Neural progenitor cell (in vitro differentiated cells): Measurements from ENCODE around the gene PCGF1. TPM values are rescaled to one million over a fixed set of nuclear protein-coding genes. Genes with fewer than 3 reads are reported as not detected.

Experiments
- DNase-seq: peaks from one replicate; pipeline ENCODE4 v3.0.0-alpha.2; 2016; ENCODE audit warnings: low spot score
- H2AFZ ChIP-seq: fragments of 200-600 bp; sonication (generic); replicated peaks from 2 replicates; pipeline ENCODE4 v1.6.1; 2016; ENCODE audit warnings: antibody characterized with exemption
- H3F3A ChIP-seq: fragments of 200-600 bp; sonication (generic); 2 replicates; pipeline ENCODE4 v1.6.1; 2016; ENCODE audit warnings: antibody characterized with exemption, low read depth
- H3K27ac ChIP-seq: fragments of 200-600 bp; sonication (generic); 2 replicates; pipeline ENCODE4 v1.5.1; 2016; ENCODE audit warnings: mild to moderate bottlenecking
- H3K27me3 ChIP-seq: fragments of 200-600 bp; sonication (generic); 2 replicates; pipeline ENCODE4 v1.6.1; 2016; ENCODE audit warnings: mild to moderate bottlenecking, moderate library complexity
- H3K36me3 ChIP-seq: fragments of 200-600 bp; sonication (generic); 2 replicates; pipeline ENCODE4 v1.5.1; 2016
- H3K4me1 ChIP-seq: fragments of 200-600 bp; sonication (generic); 2 replicates; pipeline ENCODE4 v1.6.1; 2016; ENCODE audit warnings: mixed run types
- H3K4me2 ChIP-seq: fragments of 200-600 bp; sonication (generic); 2 replicates; pipeline ENCODE4 v1.6.1; 2016
- H3K4me3 ChIP-seq: fragments of 200-600 bp; sonication (generic); 2 replicates; pipeline ENCODE4 v1.5.1; 2016
- H3K79me2 ChIP-seq: fragments of 200-600 bp; sonication (generic); 2 replicates; pipeline ENCODE4 v1.6.1; 2016; ENCODE audit warnings: low read depth
- H3K9ac ChIP-seq: fragments of 200-600 bp; sonication (generic); 2 replicates; pipeline ENCODE4 v1.6.1; 2016
- H3K9me3 ChIP-seq: fragments of 200-600 bp; sonication (generic); 2 replicates; pipeline ENCODE4 v1.5.1; 2016; ENCODE audit warnings: low read depth
- H4K20me1 ChIP-seq: fragments of 200-600 bp; sonication (generic); 2 replicates; pipeline ENCODE4 v1.6.1; 2016; ENCODE audit warnings: low read depth
- H3K27ac Mint-ChIP-seq: 3 replicates; pipeline ENCODE4 v1.8.0; 2021; ENCODE audit warnings: mixed read lengths
- H3K27me3 Mint-ChIP-seq: 2 replicates; pipeline ENCODE4 v1.8.0; 2022; ENCODE audit warnings: low read depth, mild to moderate bottlenecking, inconsistent platforms, moderate library complexity, mixed read lengths; ENCODE audit not compliant: insufficient read depth
- H3K36me3 Mint-ChIP-seq: 3 replicates; pipeline ENCODE4 v1.8.0; 2021; ENCODE audit warnings: mixed read lengths
- H3K4me1 Mint-ChIP-seq: 3 replicates; pipeline ENCODE4 v1.8.0; 2021; ENCODE audit warnings: mixed read lengths
- H3K4me3 Mint-ChIP-seq: 3 replicates; pipeline ENCODE4 v1.8.0; 2021; ENCODE audit warnings: mild to moderate bottlenecking, moderate library complexity, mixed read lengths
- H3K9me3 Mint-ChIP-seq: 3 replicates; pipeline ENCODE4 v1.8.0; 2020; ENCODE audit warnings: mixed read lengths
- EZH2 ChIP-seq: fragments of 200-600 bp; sonication (generic); IDR thresholded peaks from 2 replicates; pipeline ENCODE4 v1.6.1; 2017; ENCODE audit warnings: antibody characterized with exemption, mild to moderate bottlenecking, moderate library complexity
- EZH2phosphoT487 ChIP-seq: fragments of 200-600 bp; sonication (generic); IDR thresholded peaks from 2 replicates; pipeline ENCODE4 v1.6.1; 2017; ENCODE audit warnings: antibody characterized with exemption
- total RNA-seq: library from RNA; depleted of rRNA; stranded (reverse); fragments of >200 nt; gene quantifications from 2 replicates; pipeline ENCODE4 v1.2.3, GENCODE V29; 2015; ENCODE audit warnings: low replicate concordance
- TF ChIP-seq, protein P1 (sequence below): fragments of 200-600 bp; sonication (generic); IDR thresholded peaks from 2 replicates; pipeline ENCODE4 v1.5.1; 2017; ENCODE audit warnings: antibody characterized with exemption, mild to moderate bottlenecking

Gene PCGF1
- total RNA-seq, 1 donor from 2014 or later: 10.9 TPM

DNA sequence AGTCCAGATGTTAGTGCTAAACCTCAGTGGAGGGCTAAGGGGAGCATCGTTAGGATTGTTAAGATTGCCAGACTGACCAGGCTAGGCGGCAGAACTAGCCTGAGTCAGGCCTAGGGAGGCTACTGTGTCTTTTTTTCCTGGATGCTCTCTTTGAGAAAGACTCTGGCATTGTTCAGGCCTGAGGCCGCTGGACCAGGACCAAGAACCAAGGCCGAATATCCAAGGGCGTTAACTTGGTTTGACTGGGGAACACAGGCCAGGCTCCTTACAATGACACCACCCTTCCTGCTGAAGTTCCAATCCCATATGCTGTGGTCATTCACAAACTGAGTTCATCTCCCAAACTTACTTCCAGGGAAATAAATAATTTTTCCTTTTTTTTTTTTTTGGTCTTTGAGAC, 32.8 kb upstream of the PCGF1 start:
- Histone ChIP-seq H3K4me3 (no peak overlapping the region), H2AFZ (no peak overlapping the region), H3K27ac (no peak overlapping the region), H3K9ac (no peak overlapping the region), H3K36me3 (no peaks in the 10 kb centered on the region), H3K4me2 (no peak overlapping the region), H3K9me3 (no peaks in the 10 kb centered on the region), H3K27me3 (no peaks in the 10 kb centered on the region), H3F3A (no peaks in the 10 kb centered on the region), H3K4me1 (no peaks in the 10 kb centered on the region), H4K20me1 (no peaks in the 10 kb centered on the region), H3K79me2 (no peaks in the 10 kb centered on the region)
- H3K9me3 Mint-ChIP-seq: no peaks in the 10 kb centered on the region
- DNase-seq: no peak
- no peak overlapping the region for H3K27ac Mint-ChIP-seq
- peaks cover 6% of the 10 kb centered on the region for H3K27me3 Mint-ChIP-seq
- no peak overlapping the region for H3K4me3 Mint-ChIP-seq
- TF ChIP-seq, protein P1, sequence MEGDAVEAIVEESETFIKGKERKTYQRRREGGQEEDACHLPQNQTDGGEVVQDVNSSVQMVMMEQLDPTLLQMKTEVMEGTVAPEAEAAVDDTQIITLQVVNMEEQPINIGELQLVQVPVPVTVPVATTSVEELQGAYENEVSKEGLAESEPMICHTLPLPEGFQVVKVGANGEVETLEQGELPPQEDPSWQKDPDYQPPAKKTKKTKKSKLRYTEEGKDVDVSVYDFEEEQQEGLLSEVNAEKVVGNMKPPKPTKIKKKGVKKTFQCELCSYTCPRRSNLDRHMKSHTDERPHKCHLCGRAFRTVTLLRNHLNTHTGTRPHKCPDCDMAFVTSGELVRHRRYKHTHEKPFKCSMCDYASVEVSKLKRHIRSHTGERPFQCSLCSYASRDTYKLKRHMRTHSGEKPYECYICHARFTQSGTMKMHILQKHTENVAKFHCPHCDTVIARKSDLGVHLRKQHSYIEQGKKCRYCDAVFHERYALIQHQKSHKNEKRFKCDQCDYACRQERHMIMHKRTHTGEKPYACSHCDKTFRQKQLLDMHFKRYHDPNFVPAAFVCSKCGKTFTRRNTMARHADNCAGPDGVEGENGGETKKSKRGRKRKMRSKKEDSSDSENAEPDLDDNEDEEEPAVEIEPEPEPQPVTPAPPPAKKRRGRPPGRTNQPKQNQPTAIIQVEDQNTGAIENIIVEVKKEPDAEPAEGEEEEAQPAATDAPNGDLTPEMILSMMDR: no peak
- TF ChIP-seq EZH2: no peak
- TF ChIP-seq EZH2phosphoT487: no peak
- peaks cover 3% of the 10 kb centered on the region for H3K36me3 Mint-ChIP-seq
- H3K4me1 Mint-ChIP-seq: no peaks in the 10 kb centered on the region

DNA sequence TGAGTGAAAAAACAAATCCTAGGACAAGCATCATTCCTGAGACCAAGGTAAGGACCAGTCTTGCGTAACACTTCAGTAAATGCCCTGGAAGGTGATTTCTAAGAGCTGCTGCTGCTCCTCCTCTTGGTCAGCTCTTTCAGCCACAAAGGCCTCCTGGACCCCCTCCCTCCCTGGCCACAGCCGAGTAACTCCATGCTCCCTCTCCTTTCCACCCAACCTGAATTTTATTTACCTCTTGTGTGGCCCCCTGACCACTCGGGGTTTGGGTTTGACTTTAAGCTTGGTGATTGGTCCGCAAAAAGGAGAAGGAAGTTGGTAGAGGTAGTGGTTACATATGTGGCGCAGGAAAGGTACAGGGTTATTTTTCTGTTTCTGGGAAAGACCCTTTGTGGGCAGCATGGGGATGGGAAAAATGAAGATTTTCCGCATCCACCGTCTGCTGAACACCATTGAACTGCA, 31.4 kb upstream of the PCGF1 start:
- no peak overlapping the region for H3K4me2 ChIP-seq
- H3K27ac ChIP-seq: no peak overlapping the region
- no peaks in the 10 kb centered on the region for H3K36me3 ChIP-seq
- H4K20me1 ChIP-seq: no peaks in the 10 kb centered on the region
- peaks cover 4% of the 10 kb centered on the region for H3K36me3 Mint-ChIP-seq
- no peaks in the 10 kb centered on the region for H3F3A ChIP-seq
- no peaks in the 10 kb centered on the region for H3K79me2 ChIP-seq
- no peaks in the 10 kb centered on the region for H3K27me3 ChIP-seq
- no peaks in the 10 kb centered on the region for H3K4me1 Mint-ChIP-seq
- no peaks in the 10 kb centered on the region for H3K9me3 Mint-ChIP-seq
- H3K4me3 Mint-ChIP-seq: no peak overlapping the region
- no peak overlapping the region for H3K27ac Mint-ChIP-seq
- H3K9ac ChIP-seq: no peak overlapping the region
- TF ChIP-seq EZH2 (no peak), EZH2phosphoT487 (no peak)
- TF ChIP-seq, protein P1: no peak
- H3K4me1 ChIP-seq: no peaks in the 10 kb centered on the region
- peaks cover 6% of the 10 kb centered on the region for H3K27me3 Mint-ChIP-seq
- H3K9me3 ChIP-seq: no peaks in the 10 kb centered on the region
- H2AFZ ChIP-seq: no peak overlapping the region
- no peak for DNase-seq
- no peak overlapping the region for H3K4me3 ChIP-seq

DNA sequence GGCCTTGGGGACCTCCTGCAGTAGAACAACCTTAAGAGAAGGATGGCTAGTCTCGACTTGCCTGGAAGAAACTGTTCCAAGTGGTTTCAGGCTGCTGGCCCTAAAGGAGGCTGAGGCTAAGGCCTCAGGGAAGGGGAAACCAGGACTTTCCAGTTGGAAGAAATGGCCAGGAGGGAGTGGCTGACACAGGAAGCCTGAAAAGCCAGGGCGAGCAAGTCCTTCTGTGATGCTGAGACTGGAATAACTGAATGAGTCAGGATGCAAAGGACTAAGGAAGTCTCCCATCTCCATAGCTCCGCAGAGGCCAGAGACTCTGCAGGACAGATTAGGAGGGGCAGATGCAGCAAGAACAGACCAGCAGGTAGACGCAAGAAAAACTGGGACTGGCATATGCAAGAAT, 29.6 kb upstream of the PCGF1 start:
- no peaks in the 10 kb centered on the region for H3K79me2 ChIP-seq
- no peaks in the 10 kb centered on the region for H3K36me3 ChIP-seq
- no peak overlapping the region for H3K4me2 ChIP-seq
- Mint-ChIP-seq H3K36me3 (peaks cover 14% of the 10 kb centered on the region), H3K27ac (no peak overlapping the region), H3K4me1 (peaks cover 1% of the 10 kb centered on the region), H3K27me3 (peaks cover 11% of the 10 kb centered on the region), H3K4me3 (no peak overlapping the region), H3K9me3 (no peaks in the 10 kb centered on the region)
- DNase-seq: no peak
- no peaks in the 10 kb centered on the region for H4K20me1 ChIP-seq
- no peak overlapping the region for H2AFZ ChIP-seq
- H3K27me3 ChIP-seq: no peaks in the 10 kb centered on the region
- no peak overlapping the region for H3K27ac ChIP-seq
- H3K4me3 ChIP-seq: no peak overlapping the region
- TF ChIP-seq, protein P1: no peak
- TF ChIP-seq EZH2phosphoT487: no peak
- TF ChIP-seq EZH2: no peak
- H3F3A ChIP-seq: peaks cover 3% of the 10 kb centered on the region
- no peak overlapping the region for H3K9ac ChIP-seq
- H3K4me1 ChIP-seq: no peaks in the 10 kb centered on the region
- no peaks in the 10 kb centered on the region for H3K9me3 ChIP-seq
